ENCODE measurements around the gene ALX4. TPM values are rescaled to one million over a fixed set of nuclear protein-coding genes. Genes with fewer than 3 reads are reported as not detected.

ALX4 gene
- total and polyA plus RNA-seq, 9 of the 15 experiments (the other 6 are each of a cell fraction or from before 2014, with no cell fraction given), result 0.07 to 1.2 (median 0.33) TPM

DNA sequence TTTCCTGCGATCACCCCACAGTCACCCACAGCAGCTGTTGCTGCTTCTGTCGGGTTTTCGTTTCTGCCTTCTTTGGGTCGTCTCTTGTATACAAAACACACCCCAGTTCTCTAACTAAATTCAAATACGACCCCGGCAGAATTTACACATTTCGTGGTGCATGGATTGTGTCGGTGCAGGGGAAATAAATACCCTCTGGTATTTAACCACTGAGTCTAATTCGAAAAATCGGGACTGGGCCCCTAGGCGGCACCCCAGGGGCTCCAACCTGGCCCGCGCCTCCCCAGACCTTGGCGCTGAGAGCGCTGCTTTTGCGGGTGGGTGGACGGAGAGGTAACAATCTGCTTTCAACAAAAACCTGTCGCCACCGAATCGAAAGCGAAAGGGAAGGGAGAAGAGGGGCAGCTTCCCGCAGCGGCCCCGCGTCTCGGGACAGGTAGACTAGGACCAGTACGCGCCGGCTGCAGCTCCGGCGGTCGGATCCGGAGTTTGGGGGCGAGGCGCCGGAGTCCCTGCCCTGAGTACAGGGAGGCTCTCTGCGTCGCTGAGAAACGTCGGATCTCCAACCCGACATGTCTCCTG lies 4.4 kb downstream of the ALX4 start:
- no peak for FAIRE-seq
- BruUV-seq (replicated peaks), result no TSS peak
- Histone ChIP-seq H3K36me3 (ENCODE audit: control insufficient read depth, insufficient read depth, low read length) (no peaks in the 10 kb centered on the region), H3K9me1 (ENCODE audit: control insufficient read depth, insufficient read depth, low read length) (no peaks in the 10 kb centered on the region), H3K4me1 (replicated peaks in 1 of 2; ENCODE audit: control insufficient read depth in 2 of 2, insufficient read depth in 2 of 2, low read length in 2 of 2) (peaks cover 12 to 37% of the 10 kb centered on the region in 2 experiments; a peak in 4 of 5 replicates), H3K9ac (ENCODE audit: insufficient read depth in 1 of 2, low read depth in 2 of 2, low read length in 2 of 2) (no peak overlapping the region), H2AFZ (ENCODE audit: low read depth, low read length) (no peak overlapping the region), H4K20me1 (replicated peaks; ENCODE audit: control insufficient read depth, insufficient read depth, low read length) (no peaks in the 10 kb centered on the region; the same call in 1 of the 2 replicates), H3K27ac (ENCODE audit: extremely low read depth, low read depth, low read length) (no peak overlapping the region), H3K9me3 (replicated peaks; ENCODE audit: control insufficient read depth, insufficient read depth, low read depth, low read length) (no peaks in the 10 kb centered on the region), H3K79me2 (ENCODE audit: control insufficient read depth, insufficient read depth, low read length) (no peaks in the 10 kb centered on the region), H3K4me3 (no peak overlapping the region), H3K4me2 (ENCODE audit: insufficient read depth, low read length) (no peak overlapping the region), H3K27me3 (ENCODE audit: control insufficient read depth in 2 of 2, insufficient read depth in 2 of 2, low read length in 2 of 2) (peaks cover 37 to 77% of the 10 kb centered on the region in 2 experiments; a peak in 4 of 5 replicates)
- intact Hi-C loops (cut with micrococcal nuclease) (no loop called here), in situ Hi-C loops (cut with MboI) (no loop called here)
- ChIA-PET POLR2A (no interaction called here), CTCF (ENCODE audit: low intra/inter-chr PET ratio) (no interaction called here)
- DNase-seq (ENCODE audit: extremely low read depth in 1 of 4, low spot score in 3 of 4), result no peak
- no peak for ATAC-seq
- no peak for TF ChIP-seq TCF3 (CRISPR knock-in tag; IDR thresholded peaks at IDR 0.05)
- TF ChIP-seq, protein P1, sequence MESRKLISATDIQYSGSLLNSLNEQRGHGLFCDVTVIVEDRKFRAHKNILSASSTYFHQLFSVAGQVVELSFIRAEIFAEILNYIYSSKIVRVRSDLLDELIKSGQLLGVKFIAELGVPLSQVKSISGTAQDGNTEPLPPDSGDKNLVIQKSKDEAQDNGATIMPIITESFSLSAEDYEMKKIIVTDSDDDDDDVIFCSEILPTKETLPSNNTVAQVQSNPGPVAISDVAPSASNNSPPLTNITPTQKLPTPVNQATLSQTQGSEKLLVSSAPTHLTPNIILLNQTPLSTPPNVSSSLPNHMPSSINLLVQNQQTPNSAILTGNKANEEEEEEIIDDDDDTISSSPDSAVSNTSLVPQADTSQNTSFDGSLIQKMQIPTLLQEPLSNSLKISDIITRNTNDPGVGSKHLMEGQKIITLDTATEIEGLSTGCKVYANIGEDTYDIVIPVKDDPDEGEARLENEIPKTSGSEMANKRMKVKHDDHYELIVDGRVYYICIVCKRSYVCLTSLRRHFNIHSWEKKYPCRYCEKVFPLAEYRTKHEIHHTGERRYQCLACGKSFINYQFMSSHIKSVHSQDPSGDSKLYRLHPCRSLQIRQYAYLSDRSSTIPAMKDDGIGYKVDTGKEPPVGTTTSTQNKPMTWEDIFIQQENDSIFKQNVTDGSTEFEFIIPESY (CRISPR knock-in tag; IDR thresholded peaks at IDR 0.05), result 0 out of 2 replicates have a peak, but pooled peaks have one; percentile 20
- TF ChIP-seq JUNB (CRISPR knock-in tag; conservative IDR thresholded peaks at IDR 0.05), result no peak
- 37% methylated on average over 28 of the region's 41 CpGs for WGBS (ENCODE audit: insufficient coverage, low coverage, missing lambda C conversion rate)
